AG08395 (cell line): ENCODE measurements around the gene EGLN2.
"Not testable (repeated sequence)": the region's sequence is repeated elsewhere in the genome, so short reads cannot be mapped to it uniquely, and the experiment has no call there.

ENCODE experiments used
- DNase-seq: peaks from one replicate; pipeline ENCODE4 v3.0.0; 2012; ENCODE audit warnings: mixed read lengths, low spot score

The EGLN2 gene

GRCh38 chr19:40798683-40799557, at the start of gene EGLN2:
EGLN2 (plus strand) TSS chr19:40799191; CDS start chr19:40800573, 1,382 bp downstream.
- peak; percentile 98 for DNase-seq

GRCh38 chr19:40750058-40750873, 48.7 kb upstream of the EGLN2 start, which contains the start of gene ACTMAP:
ACTMAP (minus strand) TSS chr19:40750477; CDS start chr19:40749803, 674 bp downstream.
- DNase-seq = peak; percentile 99

GRCh38 chr19:40750874-40751537, 48.0 kb upstream of the EGLN2 start, which contains the start of gene SNRPA:
SNRPA (plus strand) TSS chr19:40751203; CDS start chr19:40751409, 206 bp downstream.
- peak; percentile 97 for DNase-seq

GRCh38 chr19:40752257-40752781, 46.7 kb upstream of the EGLN2 start:
- DNase-seq = no peak

GRCh38 chr19:40754611-40755247, 44.3 kb upstream of the EGLN2 start:
- DNase-seq = no peak

- no peak for DNase-seq
Observed at GRCh38 chr19:40755248-40755624, 43.8 kb upstream of the EGLN2 start.

- no peak for DNase-seq
Observed at GRCh38 chr19:40755791-40756190, 43.2 kb upstream of the EGLN2 start.

- no peak for DNase-seq
Observed at GRCh38 chr19:40756502-40757110, 42.4 kb upstream of the EGLN2 start.

- DNase-seq = no peak
Observed at GRCh38 chr19:40758491-40758890, 40.5 kb upstream of the EGLN2 start.

GRCh38 chr19:40759352-40759751, 39.6 kb upstream of the EGLN2 start:
- DNase-seq = no peak

GRCh38 chr19:40762754-40763470, 36.1 kb upstream of the EGLN2 start:
- DNase-seq = no peak

GRCh38 chr19:40763526-40763925, 35.5 kb upstream of the EGLN2 start:
- DNase-seq = no peak

GRCh38 chr19:40763963-40764362, 35.0 kb upstream of the EGLN2 start:
- DNase-seq = no peak

GRCh38 chr19:40766385-40766784, 32.6 kb upstream of the EGLN2 start:
- not testable (repeated sequence) for DNase-seq

- no peak for DNase-seq
Observed at GRCh38 chr19:40768869-40769268, 30.1 kb upstream of the EGLN2 start.

- not testable (repeated sequence) for DNase-seq
Observed at GRCh38 chr19:40771101-40771862, 27.7 kb upstream of the EGLN2 start.

- DNase-seq = no peak
Observed at GRCh38 chr19:40774916-40775631, 23.9 kb upstream of the EGLN2 start, which contains the start of gene MIA. MIA (plus strand) TSS chr19:40775521; CDS start chr19:40775543, 22 bp downstream.

GRCh38 chr19:40775632-40776022, 23.4 kb upstream of the EGLN2 start:
- no peak for DNase-seq

- DNase-seq = no peak
Observed at GRCh38 chr19:40776364-40776763, 22.6 kb upstream of the EGLN2 start.
